UCSD-AML1 (cell line): Measurements from ENCODE around the gene C1QTNF6.
"Not testable (repeated sequence)": the region's sequence is repeated elsewhere in the genome, so short reads cannot be mapped to it uniquely, and the experiment has no call there.

ENCODE experiments used
- DNase-seq: peaks from one replicate; lab custom pipeline; 2025; ENCODE audit not compliant: unreplicated experiment; lab: John Stamatoyannopoulos, UW

Gene C1QTNF6

DNA sequence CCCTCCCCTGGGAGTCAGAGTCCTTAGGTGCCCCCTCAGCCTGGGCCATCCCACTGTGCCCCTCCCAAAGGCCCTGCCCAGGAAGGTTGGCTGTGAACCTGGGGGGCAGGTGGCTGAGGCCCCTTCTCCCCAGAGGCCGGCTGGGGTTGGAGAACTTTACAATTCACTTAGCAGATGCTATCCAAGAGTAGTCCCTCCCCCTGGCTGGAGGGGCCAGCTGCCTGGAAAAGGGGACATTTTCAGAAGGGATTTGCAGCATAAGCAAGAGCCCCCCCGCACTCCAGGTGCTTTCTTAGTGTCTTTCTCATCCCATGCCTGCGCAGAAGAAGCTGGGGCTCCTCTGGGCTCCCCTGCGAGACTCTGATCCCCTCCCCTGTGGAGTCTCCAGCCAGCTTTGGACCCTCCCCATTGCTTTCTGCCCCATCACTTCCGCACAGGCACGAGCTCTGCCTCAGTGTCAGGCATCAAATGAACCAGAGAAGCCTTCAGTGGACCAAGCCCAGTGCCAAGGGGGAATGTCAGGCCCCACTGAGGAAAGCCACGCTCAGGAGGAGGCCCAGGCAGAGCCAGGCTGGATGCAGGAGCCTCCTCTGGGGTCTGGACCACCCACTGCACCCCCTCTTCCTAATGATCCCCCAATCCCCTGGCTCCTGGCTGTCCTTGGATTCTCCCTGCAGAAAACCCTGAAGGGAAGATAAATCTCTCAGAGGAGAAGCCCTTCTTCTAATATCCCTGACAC lies 20.5 kb upstream of the C1QTNF6 start:
- DNase-seq: no peak

DNA sequence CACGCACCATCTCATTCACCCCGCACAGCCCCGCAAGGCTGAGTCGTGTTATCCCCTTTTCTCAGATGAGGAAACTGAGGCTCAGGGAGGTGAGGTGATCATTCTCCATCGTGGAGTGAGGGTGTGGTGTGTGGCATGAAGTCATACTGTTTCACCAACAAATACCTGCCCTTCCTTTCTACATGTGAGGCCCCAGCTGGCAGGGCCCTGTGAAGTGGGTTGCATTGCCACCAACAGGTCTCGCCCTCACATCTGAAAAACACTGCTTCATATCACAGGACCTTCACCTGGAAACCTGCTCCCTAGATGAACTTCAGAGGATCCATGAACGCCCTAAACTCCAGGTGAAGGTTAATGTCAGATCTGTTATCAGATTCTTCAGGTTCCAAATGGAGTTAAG lies 19.9 kb upstream of the C1QTNF6 start:
- DNase-seq: no peak

GRCh38 chr22:37206841-37207821 lies 19.1 kb upstream of the C1QTNF6 start:
- DNase-seq: no peak

DNA sequence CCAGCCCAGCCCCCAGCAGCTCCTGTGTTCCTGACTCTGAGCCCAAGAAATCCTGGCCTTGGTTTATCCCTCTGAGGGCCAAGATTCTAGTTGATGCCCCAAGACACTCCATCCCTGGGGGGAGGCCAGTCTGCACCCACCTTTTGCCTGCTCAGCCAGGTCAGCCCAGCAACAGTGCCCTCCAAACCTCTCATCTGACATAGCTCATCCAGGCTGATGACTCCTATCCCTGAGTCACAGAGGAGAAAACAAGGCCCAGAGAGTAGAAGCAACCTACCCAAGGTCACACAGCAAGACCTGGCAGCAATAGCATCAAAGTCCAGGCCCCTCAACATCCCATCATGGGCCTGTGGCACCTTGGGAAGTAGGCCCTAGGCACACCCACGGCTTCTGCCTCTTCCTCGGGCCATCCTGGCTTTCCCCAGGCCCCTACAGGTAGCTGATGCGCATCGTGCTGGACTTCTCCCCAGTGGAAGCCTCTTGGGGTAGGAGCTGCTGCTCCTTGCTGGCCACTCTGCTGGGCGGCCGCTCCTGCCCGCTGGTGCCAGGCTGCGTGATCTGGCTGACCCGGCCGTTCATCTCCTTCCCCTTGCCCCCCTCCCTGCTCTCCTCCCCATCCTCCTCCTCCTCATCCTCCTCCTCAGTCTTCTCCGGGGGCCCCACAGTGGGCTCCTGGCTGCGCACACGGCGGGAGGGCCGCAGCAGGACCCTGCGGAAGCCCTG lies 18.2 kb upstream of the C1QTNF6 start:
- no peak for DNase-seq

- DNase-seq: no peak
These were observed 17.0 kb upstream of the C1QTNF6 start for GRCh38 chr22:37205046-37205445.

DNA sequence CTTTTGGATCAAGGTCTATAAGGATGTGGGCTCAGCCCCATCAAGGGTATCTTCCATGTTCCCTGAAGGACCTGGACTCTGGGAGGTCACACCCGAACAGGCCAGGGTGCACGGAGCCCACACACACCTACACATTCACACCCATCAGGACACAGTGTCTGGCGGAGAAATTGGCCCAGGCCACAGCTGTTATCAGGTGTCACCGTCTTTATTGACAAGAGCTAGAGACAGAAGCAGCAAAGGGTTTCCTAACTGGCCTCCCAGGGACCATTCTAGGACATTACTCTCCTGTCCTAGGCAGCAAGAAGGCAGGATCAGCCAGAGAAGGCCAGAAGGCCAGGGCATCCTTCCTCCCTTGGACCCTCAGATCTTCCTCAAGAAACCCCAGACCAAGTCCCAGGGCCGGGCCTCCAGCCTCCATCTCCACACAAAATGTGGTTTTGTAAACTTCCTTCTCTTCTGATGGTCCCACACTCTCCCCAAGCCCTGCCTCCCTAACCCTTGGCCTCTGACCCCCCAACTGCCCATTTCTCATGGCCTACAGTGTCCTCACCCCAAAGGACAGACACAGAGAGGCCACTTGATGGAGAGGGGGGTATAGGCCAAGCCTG lies 16.1 kb upstream of the C1QTNF6 start:
- no peak for DNase-seq

DNA sequence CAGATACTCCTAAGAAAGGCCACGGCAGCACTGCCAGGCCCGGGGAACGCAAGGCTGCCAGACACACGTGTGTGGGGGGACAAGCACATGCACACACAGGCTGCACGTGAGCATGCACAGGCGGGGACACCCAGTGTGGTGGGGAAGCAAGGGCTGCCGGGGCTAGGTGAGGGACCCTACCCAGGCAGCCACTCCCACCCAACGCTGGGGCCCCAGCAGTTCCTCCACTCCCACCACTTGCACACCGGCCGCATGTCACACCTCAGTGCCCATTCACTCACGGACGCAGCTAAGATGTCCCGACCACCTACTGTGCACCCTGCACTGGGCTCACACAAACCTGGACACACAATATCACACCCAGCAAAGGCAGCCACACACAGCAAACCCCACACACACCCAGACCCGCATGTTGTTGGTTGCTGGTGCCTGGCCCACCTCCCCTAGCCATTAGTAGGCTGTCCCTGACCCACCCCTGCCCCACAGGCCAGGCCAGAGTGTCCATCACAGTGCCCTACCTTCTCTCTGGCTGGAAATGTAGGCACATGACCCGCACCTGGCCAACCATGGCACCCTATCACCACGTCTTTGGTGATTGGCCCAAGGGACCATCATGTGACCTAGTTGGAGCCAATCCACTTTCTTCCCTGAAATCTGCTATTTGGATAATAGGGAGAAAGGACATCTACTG lies 15.5 kb upstream of the C1QTNF6 start:
- DNase-seq: no peak

GRCh38 chr22:37202716-37203115 lies 14.7 kb upstream of the C1QTNF6 start:
- no peak for DNase-seq

DNA sequence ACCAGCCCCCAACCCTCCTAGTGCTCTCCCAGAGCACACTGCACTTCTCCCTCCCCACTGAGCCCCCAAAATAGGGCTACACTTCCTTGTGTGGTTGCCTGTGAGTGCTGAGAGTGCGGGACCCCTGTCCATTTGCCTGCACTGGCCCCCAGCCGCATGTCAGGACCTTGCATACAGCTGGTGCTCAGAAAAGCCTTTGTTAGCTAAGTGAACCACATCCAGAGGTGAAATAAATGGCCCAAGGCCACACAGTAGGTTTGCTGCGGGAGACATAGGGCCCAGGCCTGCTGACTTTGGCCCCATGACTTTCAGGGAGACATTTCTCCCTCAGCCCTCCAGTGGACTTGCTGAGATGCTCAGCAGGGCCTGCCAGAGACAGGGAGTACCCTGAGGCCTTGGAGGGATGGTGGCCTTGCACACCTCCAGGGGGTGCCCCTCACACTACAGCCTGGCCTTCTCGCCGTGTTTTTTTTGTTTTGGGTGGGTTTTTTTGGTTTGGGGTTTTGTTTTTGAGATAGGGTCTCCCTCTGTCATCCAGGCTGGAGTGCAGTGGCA lies 14.0 kb upstream of the C1QTNF6 start:
- no peak for DNase-seq

DNA sequence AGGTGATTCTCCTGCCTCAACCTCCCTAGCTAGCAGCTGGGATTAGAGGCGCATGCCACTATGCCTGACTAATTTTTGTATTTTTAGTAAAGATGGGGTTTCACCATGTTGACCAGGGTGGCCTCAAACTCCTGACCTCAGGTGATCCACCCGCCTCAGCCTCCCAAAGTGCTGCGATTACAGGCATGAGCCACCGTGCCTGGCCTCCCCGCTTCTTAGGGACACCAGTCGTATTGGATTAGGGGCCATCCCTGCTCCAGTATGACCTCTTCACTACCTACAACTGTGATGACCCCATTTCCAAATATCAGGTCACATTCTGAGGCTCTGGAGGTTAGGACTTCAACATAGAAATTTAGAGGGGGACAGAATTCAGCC lies 13.4 kb upstream of the C1QTNF6 start:
- not testable (repeated sequence) for DNase-seq

- DNase-seq: no peak
These were observed 11.7 kb upstream of the C1QTNF6 start for GRCh38 chr22:37199760-37200108.

DNA sequence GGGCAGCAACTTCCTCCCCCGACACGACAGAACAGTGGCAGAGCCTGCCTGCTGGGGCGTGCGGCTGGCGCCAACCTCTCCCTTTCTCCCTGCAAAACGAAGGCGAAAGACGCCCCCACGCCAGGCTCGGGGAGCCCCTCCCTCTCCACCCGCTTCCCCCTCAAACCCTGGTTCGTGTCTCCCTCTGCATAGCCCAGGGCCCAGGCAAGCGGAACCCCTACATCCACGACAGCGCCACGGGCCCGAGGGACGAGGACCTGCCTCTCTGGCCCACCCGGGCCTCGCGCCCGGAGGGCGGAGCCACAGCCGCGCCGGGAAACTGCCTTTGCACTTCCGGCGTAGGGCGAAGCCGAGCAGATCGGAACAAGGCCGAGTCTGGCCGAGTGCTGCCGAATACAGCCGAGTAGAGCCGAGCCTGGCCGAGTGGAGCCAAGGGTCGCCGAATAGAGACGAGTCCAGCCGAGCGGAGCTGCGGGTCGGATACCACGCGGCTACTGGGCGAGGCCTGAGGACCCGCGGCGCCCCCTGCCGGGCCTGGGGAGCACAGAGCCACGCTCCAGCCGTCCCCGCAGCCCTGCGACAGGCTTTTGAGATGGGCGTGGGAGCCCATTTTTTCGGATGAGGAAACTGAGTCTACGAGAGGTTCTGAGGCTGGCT lies 11.2 kb upstream of the C1QTNF6 start:
- peak; percentile 99 for DNase-seq

DNA sequence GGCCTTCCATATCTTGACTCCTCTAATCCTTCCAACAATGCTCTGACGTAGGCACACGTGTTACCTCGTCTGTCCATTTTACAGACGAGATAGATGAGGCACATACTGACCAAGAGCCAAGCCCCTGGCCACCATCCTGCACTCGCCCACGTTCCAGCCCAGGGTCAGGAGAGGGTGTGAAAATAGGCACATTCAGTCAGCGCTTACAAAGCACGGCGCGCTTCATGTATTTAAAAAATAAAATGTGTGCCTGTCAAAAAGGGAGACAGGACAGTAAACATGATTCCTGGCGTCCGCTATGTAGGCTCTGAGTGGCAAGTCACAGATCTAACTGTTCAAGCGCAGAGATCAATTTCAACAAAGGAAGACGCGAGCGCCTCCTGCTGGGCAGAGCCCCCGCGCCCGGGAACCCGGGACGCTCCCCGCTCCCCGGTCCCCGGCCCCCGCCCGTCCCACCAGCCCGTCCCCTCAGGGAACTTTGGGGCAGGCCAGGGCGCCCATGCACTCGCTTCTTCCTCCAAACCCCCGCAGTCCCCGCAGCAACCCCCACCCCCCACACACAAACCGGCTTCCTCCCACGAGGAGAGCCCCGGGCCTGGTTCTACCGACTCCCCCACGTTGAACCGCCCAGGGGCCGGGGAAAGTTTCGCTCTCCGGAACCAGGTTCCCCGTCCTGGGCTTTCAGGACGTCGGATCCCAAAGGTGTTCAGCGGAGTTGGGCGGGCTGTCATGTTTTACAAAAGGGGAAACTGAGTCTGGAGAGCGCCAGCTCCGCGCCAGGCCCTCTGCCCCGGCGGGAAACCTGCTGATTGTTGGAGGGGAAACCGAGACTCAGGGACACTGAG lies 10.4 kb upstream of the C1QTNF6 start:
- peak; percentile 86 for DNase-seq

GRCh38 chr22:37197451-37198257 lies 9.6 kb upstream of the C1QTNF6 start:
- no peak for DNase-seq

- no peak for DNase-seq
These were observed 8.7 kb upstream of the C1QTNF6 start for GRCh38 chr22:37196539-37197450.

DNA sequence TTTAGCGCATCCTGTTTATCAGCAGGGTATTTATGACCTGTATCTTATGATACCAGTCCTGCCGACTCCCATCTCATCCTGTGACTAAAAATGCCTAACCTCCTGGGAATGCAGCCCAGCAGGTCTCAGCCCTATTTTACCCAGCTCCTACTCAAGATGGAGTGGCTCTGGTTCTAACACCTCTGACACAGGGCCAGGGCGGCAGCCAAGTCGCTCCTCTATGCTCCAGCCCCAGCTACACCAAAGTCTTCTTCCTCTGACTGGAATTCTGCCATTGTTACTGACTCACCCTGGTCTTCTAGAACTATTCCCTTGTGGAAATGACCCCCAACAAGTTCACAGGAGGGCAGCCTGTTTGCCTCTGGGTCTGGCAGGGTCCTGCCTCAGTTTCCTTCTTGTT lies 7.9 kb upstream of the C1QTNF6 start:
- no peak for DNase-seq

DNA sequence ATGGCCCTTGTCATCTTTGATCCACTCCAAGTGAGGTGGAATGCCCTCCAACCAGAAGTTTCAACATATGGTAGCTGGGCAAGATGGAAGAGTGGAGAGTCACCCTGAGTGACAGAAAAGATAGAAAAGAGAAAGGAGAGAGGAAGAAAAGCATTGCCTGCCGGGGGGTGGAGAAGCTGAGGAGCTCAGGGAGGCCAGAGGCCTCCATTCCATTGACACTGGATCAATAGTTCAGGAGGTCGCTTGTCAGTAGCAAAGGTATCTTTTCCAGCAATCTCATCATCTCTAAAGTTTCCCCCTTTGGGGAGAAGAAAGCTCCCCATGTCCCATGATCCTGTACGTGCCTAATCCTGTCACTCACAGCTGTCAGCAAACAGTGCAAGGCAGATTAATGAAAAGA lies 6.7 kb upstream of the C1QTNF6 start:
- no peak for DNase-seq
